Esophagus muscularis mucosa (tissue), 4 donors: ENCODE measurements around the gene ORAI3. TPM values are rescaled to one million over a fixed set of nuclear protein-coding genes. Genes with fewer than 3 reads are reported as not detected.

Source experiments
- DNase-seq: peaks from one replicate; pipeline ENCODE4 v3.0.0-alpha.2; 2017; ENCODE audit errors: extremely low spot score
- H3K27ac ChIP-seq, 4 donors: fragments of 200-600 bp; sonication (generic); replicated peaks in 1 of 4; 1 replicate in 3 of 4; 2 replicates in 1 of 4; pipeline ENCODE4 v1.5.1; 2016 to 2019; ENCODE audit warnings: mild to moderate bottlenecking in 1 of 4
- H3K27me3 ChIP-seq, 4 donors: fragments of 200-600 bp; sonication (generic); one replicate each; pipeline versions ENCODE4 v1.5.1 to v1.6.0; 2016 to 2019
- H3K36me3 ChIP-seq, 4 donors: fragments of 200-600 bp; sonication (generic); one replicate each; pipeline ENCODE4 v1.5.1; 2016 to 2019
- H3K4me1 ChIP-seq, 4 donors: fragments of 200-600 bp; sonication (generic); one replicate each; pipeline ENCODE4 v1.5.1; 2016 to 2019
- H3K4me3 ChIP-seq, 4 donors: fragments of 200-600 bp; sonication (generic); 1 replicate in 2 of 4; 2 replicates in 2 of 4; pipeline ENCODE4 v1.5.1; 2016 to 2019; ENCODE audit warnings: mild to moderate bottlenecking in 4 of 4, moderate library complexity in 1 of 4
- H3K9me3 ChIP-seq, 4 donors: fragments of 200-600 bp; sonication (generic); 1 replicate in 3 of 4; 2 replicates in 1 of 4; pipeline ENCODE4 v1.5.1; 2016 to 2019
- CTCF ChIP-seq, 3 experiments: fragments of 200-600 bp in 2 of 3; fragments of 450-650 bp in 1 of 3; sonication (generic) in 2 of 3; IDR thresholded peaks; one replicate each; pipeline ENCODE4 v1.5.1; 2017 to 2019; ENCODE audit warnings: antibody characterized with exemption in 3 of 3, mild to moderate bottlenecking in 2 of 3, moderate library complexity in 1 of 3
- EP300 ChIP-seq: sonication (generic); formaldehyde crosslinking; IDR thresholded peaks from one replicate; pipeline ENCODE4 v1.6.1; 2017; ENCODE audit warnings: antibody characterized with exemption
- POLR2A ChIP-seq: fragments of 450-650 bp; IDR thresholded peaks from one replicate; pipeline ENCODE4 v1.6.1; 2017; ENCODE audit warnings: antibody characterized with exemption, moderate library complexity, mild to moderate bottlenecking, low read depth
- POLR2AphosphoS5 ChIP-seq, 2 donors: sonication (generic); formaldehyde crosslinking; IDR thresholded peaks; one replicate each; pipeline ENCODE4 v1.6.1; 2017; ENCODE audit warnings: antibody characterized with exemption in 2 of 2
- WGBS: methylation state at CpG from one replicate; pipeline ENCODE4 v1.1.5; 2018; 5-methylcytosine and 5-hydroxymethylcytosine counted together
- intact Hi-C: fragments of 100-400 bp; cut with DNase I; formaldehyde crosslinking; loops from one replicate; pipeline ENCODE4 v1.15.1; 2023
- total RNA-seq, 4 donors: library from RNA; depleted of rRNA; stranded (reverse); fragments of >200 nt; gene quantifications; one replicate each; pipeline versions ENCODE4 v1.1.0 to v1.2.1, GENCODE V29; 2016

The ORAI3 gene
- total RNA-seq, 4 donors from 2014 or later: 33.0 to 56.5 (median 45.8) TPM

- Histone ChIP-seq H3K27me3 (no peaks in the 10 kb centered on the region), H3K4me1 (peaks cover 8 to 14% (median 13%) of the 10 kb centered on the region in 4 donors), H3K4me3 (no peak overlapping the region), H3K9me3 (no peaks in the 10 kb centered on the region), H3K36me3 (peaks cover 0 to 11% (median 8%) of the 10 kb centered on the region in 4 donors), H3K27ac (no peak overlapping the region)
- TF ChIP-seq EP300: no peak
- no peak for TF ChIP-seq CTCF (IDR thresholded peaks at IDR 0.05)
- no peak for TF ChIP-seq POLR2A
- TF ChIP-seq POLR2AphosphoS5 (IDR thresholded peaks at IDR 0.05): no peak
- intact Hi-C loops: no loop called here
- 85% methylated on average over 3 of the region's 21 CpGs for WGBS
- no peak for DNase-seq
Observed at GRCh38 chr16:30992276-30992780, 43.5 kb downstream of the ORAI3 start.

GRCh38 chr16:30992931-30993816 lies 44.3 kb downstream of the ORAI3 start:
- Histone ChIP-seq H3K36me3 (peaks cover 0 to 4% (median 2%) of the 10 kb centered on the region in 4 donors), H3K27ac (no peak overlapping the region), H3K4me1 (peaks cover 13 to 23% (median 20%) of the 10 kb centered on the region in 4 donors), H3K27me3 (no peaks in the 10 kb centered on the region), H3K9me3 (no peaks in the 10 kb centered on the region), H3K4me3 (no peak overlapping the region)
- 78% methylated on average over 29 of the region's 29 CpGs for WGBS
- DNase-seq: no peak
- TF ChIP-seq POLR2AphosphoS5 (IDR thresholded peaks at IDR 0.05) (no peak), CTCF (IDR thresholded peaks at IDR 0.05) (no peak), POLR2A (no peak), EP300 (no peak)
- intact Hi-C loops: no loop called here

GRCh38 chr16:30995927-30996323 lies 47.1 kb downstream of the ORAI3 start:
- peak overlapping the region in 3 of 4 donors; percentile 60 to 70 (median 64) for H3K4me3 ChIP-seq
- intact Hi-C loops: loop anchor here (5.0 kb wide), 1 partner anchor 36 kb away; the partner anchor contains the start of gene STX4
- 76% methylated on average over 11 of the region's 11 CpGs for WGBS
- DNase-seq: no peak
- H3K27ac ChIP-seq: peak overlapping the region; percentile 80 to 87 (median 83)
- no peaks in the 10 kb centered on the region for H3K9me3 ChIP-seq
- peaks cover 13 to 23% (median 20%) of the 10 kb centered on the region in 4 donors for H3K4me1 ChIP-seq
- no peaks in the 10 kb centered on the region for H3K36me3 ChIP-seq
- no peak for TF ChIP-seq CTCF (IDR thresholded peaks at IDR 0.05)
- TF ChIP-seq POLR2AphosphoS5 (IDR thresholded peaks at IDR 0.05): no peak
- no peak for TF ChIP-seq POLR2A
- TF ChIP-seq EP300: no peak
- H3K27me3 ChIP-seq: no peaks in the 10 kb centered on the region

- intact Hi-C loops: loop anchor here (5.0 kb wide), 1 partner anchor 36 kb away; the partner anchor contains the start of gene STX4
- Histone ChIP-seq H3K4me1 (peaks cover 13 to 23% (median 20%) of the 10 kb centered on the region in 4 donors), H3K27me3 (no peaks in the 10 kb centered on the region), H3K9me3 (no peaks in the 10 kb centered on the region), H3K27ac (peak overlapping the region; percentile 80 to 87 (median 83)), H3K36me3 (no peaks in the 10 kb centered on the region), H3K4me3 (peak overlapping the region; percentile 60 to 70 (median 64))
- DNase-seq: no peak
- WGBS: 30% methylated on average over 11 of the region's 23 CpGs
- TF ChIP-seq POLR2AphosphoS5 (IDR thresholded peaks at IDR 0.05) (peak in 1 of 2 donors; percentile 4), EP300 (no peak)
Observed at GRCh38 chr16:30996324-30996984, 47.6 kb downstream of the ORAI3 start.
